HepG2 (cell line): ENCODE measurements around the gene ABCG1. TPM values are rescaled to one million over a fixed set of nuclear protein-coding genes. Genes with fewer than 3 reads are reported as not detected.

ENCODE experiments used
- KLF6 ChIP-seq: IDR thresholded peaks from 2 replicates; pipeline ENCODE4 v1.8.0; 2016; ENCODE audit warnings: missing biosample characterization, missing genetic modification reagents
- RXRB ChIP-seq: IDR thresholded peaks from 2 replicates; pipeline ENCODE4 v1.6.1; 2016; ENCODE audit warnings: borderline replicate concordance, missing genetic modification reagents, missing compliant biosample characterization
- ZFP41 ChIP-seq: sonication (generic); formaldehyde crosslinking; IDR thresholded peaks from 2 replicates; pipeline ENCODE4 v1.4.0; 2020; ENCODE audit warnings: mild to moderate bottlenecking, missing genetic modification reagents, borderline replicate concordance
- ZNF496 ChIP-seq: sonication (generic); formaldehyde crosslinking; IDR thresholded peaks from 2 replicates; pipeline ENCODE4 v1.8.1; 2023; ENCODE audit warnings: mild to moderate bottlenecking, moderate library complexity, missing genetic modification reagents; ENCODE audit not compliant: insufficient replicate concordance
- polyA plus RNA-seq, 8 experiments: library from polyadenylated mRNA; depleted of rRNA in 3 of 8; stranded (reverse) in 7 of 8; unstranded in 1 of 8; fragments of >200 nt; fragmentation: Illumina TruSeq in 4 of 8; extraction: Trizol in 4 of 8; gene quantifications; 2 replicates each; pipeline versions ENCODE4 v1.2.1 to v1.2.3, GENCODE V29; 2011 to 2016; ENCODE audit warnings: low read depth in 4 of 8, missing spikeins in 1 of 8, mixed read lengths in 1 of 8; ENCODE audit not compliant: insufficient read depth in 1 of 8
- total RNA-seq, 5 experiments: library from RNA; depleted of rRNA; stranded (reverse); fragments of >200 nt; fragmentation: Illumina TruSeq; extraction: Trizol; gene quantifications; 2 replicates each; pipeline ENCODE4 v1.2.3, GENCODE V29; 2016; ENCODE audit warnings: low read depth in 1 of 5
- TF ChIP-seq, protein P1 (sequence below): sonication (generic); formaldehyde crosslinking; IDR thresholded peaks from 2 replicates; pipeline ENCODE4 v1.4.0; 2020; ENCODE audit warnings: low read depth, missing genetic modification reagents
- TF ChIP-seq, protein P2 (sequence below), 2 experiments: fragments of 450-650 bp in 1 of 2; sonication (generic) in 1 of 2; formaldehyde crosslinking; IDR thresholded peaks; 2 replicates each; pipeline versions ENCODE4 v1.5.0 to v1.8.0; 2020 to 2022; ENCODE audit warnings: mild to moderate bottlenecking in 1 of 2, missing genetic modification reagents in 1 of 2
- TF ChIP-seq, protein P3 (sequence below): sonication (generic); formaldehyde crosslinking; IDR thresholded peaks from 2 replicates; pipeline ENCODE4 v1.4.0; 2020; ENCODE audit warnings: mild to moderate bottlenecking, missing genetic modification reagents
- TF ChIP-seq, protein P4 (sequence below): sonication (generic); formaldehyde crosslinking; conservative IDR thresholded peaks from 2 replicates; pipeline ENCODE4 v1.4.0; 2020; ENCODE audit warnings: mild to moderate bottlenecking, missing genetic modification reagents, moderate library complexity

Gene ABCG1
- total and polyA plus RNA-seq, 2 of the 13 experiments (the other 11 are each of a cell fraction or from before 2014, with no cell fraction given), result 0.04 TPM; not detected in 1

- TF ChIP-seq, protein P1, sequence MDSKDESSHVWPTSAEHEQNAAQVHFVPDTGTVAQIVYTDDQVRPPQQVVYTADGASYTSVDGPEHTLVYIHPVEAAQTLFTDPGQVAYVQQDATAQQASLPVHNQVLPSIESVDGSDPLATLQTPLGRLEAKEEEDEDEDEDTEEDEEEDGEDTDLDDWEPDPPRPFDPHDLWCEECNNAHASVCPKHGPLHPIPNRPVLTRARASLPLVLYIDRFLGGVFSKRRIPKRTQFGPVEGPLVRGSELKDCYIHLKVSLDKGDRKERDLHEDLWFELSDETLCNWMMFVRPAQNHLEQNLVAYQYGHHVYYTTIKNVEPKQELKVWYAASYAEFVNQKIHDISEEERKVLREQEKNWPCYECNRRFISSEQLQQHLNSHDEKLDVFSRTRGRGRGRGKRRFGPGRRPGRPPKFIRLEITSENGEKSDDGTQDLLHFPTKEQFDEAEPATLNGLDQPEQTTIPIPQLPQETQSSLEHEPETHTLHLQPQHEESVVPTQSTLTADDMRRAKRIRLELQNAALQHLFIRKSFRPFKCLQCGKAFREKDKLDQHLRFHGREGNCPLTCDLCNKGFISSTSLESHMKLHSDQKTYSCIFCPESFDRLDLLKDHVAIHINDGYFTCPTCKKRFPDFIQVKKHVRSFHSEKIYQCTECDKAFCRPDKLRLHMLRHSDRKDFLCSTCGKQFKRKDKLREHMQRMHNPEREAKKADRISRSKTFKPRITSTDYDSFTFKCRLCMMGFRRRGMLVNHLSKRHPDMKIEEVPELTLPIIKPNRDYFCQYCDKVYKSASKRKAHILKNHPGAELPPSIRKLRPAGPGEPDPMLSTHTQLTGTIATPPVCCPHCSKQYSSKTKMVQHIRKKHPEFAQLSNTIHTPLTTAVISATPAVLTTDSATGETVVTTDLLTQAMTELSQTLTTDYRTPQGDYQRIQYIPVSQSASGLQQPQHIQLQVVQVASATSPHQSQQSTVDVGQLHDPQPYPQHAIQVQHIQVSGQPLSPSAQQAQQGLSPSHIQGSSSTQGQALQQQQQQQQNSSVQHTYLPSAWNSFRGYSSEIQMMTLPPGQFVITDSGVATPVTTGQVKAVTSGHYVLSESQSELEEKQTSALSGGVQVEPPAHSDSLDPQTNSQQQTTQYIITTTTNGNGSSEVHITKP (CRISPR knock-in tag), result no peak
- TF ChIP-seq, protein P2, sequence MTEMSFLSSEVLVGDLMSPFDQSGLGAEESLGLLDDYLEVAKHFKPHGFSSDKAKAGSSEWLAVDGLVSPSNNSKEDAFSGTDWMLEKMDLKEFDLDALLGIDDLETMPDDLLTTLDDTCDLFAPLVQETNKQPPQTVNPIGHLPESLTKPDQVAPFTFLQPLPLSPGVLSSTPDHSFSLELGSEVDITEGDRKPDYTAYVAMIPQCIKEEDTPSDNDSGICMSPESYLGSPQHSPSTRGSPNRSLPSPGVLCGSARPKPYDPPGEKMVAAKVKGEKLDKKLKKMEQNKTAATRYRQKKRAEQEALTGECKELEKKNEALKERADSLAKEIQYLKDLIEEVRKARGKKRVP (CRISPR knock-in tag; IDR thresholded peaks at IDR 0.05), result no peak
- TF ChIP-seq ZFP41 (CRISPR knock-in tag), result no peak
- no peak for TF ChIP-seq KLF6 (CRISPR knock-in tag)
- no peak for TF ChIP-seq RXRB (CRISPR knock-in tag)
- TF ChIP-seq, protein P3, sequence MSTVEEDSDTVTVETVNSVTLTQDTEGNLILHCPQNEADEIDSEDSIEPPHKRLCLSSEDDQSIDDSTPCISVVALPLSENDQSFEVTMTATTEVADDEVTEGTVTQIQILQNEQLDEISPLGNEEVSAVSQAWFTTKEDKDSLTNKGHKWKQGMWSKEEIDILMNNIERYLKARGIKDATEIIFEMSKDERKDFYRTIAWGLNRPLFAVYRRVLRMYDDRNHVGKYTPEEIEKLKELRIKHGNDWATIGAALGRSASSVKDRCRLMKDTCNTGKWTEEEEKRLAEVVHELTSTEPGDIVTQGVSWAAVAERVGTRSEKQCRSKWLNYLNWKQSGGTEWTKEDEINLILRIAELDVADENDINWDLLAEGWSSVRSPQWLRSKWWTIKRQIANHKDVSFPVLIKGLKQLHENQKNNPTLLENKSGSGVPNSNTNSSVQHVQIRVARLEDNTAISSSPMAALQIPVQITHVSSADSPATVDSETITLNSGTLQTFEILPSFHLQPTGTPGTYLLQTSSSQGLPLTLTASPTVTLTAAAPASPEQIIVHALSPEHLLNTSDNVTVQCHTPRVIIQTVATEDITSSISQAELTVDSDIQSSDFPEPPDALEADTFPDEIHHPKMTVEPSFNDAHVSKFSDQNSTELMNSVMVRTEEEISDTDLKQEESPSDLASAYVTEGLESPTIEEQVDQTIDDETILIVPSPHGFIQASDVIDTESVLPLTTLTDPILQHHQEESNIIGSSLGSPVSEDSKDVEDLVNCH (CRISPR knock-in tag), result no peak
- TF ChIP-seq ZNF496 (CRISPR knock-in tag), result no peak
- TF ChIP-seq, protein P4, sequence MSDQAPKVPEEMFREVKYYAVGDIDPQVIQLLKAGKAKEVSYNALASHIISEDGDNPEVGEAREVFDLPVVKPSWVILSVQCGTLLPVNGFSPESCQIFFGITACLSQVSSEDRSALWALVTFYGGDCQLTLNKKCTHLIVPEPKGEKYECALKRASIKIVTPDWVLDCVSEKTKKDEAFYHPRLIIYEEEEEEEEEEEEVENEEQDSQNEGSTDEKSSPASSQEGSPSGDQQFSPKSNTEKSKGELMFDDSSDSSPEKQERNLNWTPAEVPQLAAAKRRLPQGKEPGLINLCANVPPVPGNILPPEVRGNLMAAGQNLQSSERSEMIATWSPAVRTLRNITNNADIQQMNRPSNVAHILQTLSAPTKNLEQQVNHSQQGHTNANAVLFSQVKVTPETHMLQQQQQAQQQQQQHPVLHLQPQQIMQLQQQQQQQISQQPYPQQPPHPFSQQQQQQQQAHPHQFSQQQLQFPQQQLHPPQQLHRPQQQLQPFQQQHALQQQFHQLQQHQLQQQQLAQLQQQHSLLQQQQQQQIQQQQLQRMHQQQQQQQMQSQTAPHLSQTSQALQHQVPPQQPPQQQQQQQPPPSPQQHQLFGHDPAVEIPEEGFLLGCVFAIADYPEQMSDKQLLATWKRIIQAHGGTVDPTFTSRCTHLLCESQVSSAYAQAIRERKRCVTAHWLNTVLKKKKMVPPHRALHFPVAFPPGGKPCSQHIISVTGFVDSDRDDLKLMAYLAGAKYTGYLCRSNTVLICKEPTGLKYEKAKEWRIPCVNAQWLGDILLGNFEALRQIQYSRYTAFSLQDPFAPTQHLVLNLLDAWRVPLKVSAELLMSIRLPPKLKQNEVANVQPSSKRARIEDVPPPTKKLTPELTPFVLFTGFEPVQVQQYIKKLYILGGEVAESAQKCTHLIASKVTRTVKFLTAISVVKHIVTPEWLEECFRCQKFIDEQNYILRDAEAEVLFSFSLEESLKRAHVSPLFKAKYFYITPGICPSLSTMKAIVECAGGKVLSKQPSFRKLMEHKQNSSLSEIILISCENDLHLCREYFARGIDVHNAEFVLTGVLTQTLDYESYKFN (CRISPR knock-in tag), result no peak
Measured at GRCh38 chr21:42294273-42294880, 75.4 kb downstream of the ABCG1 start (continued).
